ENCODE results near the gene SERINC2. TPM values are rescaled to one million over a fixed set of nuclear protein-coding genes. Genes with fewer than 3 reads are reported as not detected.
"Not testable (repeated sequence)": the region's sequence is repeated elsewhere in the genome, so short reads cannot be mapped to it uniquely, and the experiment has no call there.

The SERINC2 gene
- total and polyA plus RNA-seq, 10 of the 15 experiments (the other 5 are each of a cell fraction or from before 2014, with no cell fraction given), result 0.02 to 9.4 (median 0.50) TPM

DNA sequence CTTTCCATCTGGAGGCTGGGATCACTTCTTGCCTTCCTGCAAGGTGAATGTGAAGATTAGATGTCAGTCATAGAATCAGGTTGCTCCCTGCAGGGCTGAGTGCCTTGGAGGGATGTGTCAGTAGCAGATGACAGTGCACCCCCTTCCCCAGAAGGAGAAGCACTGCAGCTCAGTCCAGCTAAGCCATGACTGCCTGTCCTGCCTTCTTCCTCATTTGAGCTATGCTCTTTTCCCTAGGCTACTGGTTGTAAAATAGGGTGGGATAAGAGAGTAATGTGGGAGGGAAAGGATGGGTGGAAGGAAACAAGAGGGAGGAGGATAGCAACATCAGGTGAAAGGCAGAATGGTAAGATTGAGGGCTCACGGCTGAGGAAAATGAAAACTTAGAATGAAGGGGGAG lies 29.0 kb upstream of the SERINC2 start:
- no peak for DNase-seq (ENCODE audit: low read depth, low spot score)

DNA sequence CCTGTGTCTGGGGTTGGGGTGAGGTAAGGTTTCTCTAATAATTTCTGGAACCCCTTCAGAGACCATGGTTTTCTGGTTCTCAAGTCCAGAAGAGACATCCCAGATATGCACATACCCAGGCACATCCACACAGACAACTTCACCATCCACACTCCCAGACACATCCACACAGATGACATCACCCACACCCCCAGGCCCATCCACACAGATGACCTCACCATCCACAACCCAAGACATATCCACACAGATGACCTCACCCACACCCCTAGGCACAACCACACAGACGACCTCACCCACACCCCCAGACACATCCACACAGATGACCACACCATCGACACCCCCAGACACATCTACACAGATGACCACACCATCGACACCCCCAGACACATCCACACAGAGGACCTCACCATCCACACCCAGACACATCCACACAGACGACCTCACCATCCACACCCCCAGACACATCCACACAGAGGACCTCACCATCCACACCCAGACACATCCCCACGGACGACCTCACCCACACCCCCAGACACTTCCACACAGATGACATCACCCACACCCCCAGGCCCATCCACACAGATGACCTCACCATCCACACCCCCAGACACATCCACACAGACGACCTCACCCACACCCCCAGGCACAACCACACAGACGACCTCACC lies 26.3 kb upstream of the SERINC2 start:
- H2AFZ ChIP-seq (ENCODE audit: control insufficient read depth, low read depth, low read length); H3K79me2 ChIP-seq (ENCODE audit: control insufficient read depth, insufficient read depth, low read length); DNase-seq (ENCODE audit: low read depth, low spot score); intact Hi-C loops (cut with micrococcal nuclease; ENCODE audit: unreplicated experiment); H3K9me3 ChIP-seq (replicated peaks; ENCODE audit: control insufficient read depth, insufficient read depth, low read length); RAD21 ChIA-PET (ENCODE audit: unreplicated experiment); H3K27ac ChIP-seq (ENCODE audit: control insufficient read depth, insufficient read depth); SMC1A ChIA-PET (ENCODE audit: uncharacterized antibody, unreplicated experiment); ATAC-seq; POLR2A ChIA-PET; H3K27me3 ChIP-seq (replicated peaks in 1 of 2; ENCODE audit: control insufficient read depth in 2 of 2, insufficient read depth in 2 of 2, low read length in 1 of 2); H3K4me1 ChIP-seq (ENCODE audit: control insufficient read depth, insufficient read depth, low read length); H3K9ac ChIP-seq (ENCODE audit: control insufficient read depth, insufficient read depth, low read length); H3K36me3 ChIP-seq (ENCODE audit: control insufficient read depth in 2 of 2, insufficient read depth in 2 of 2, low read length in 1 of 2); H3K4me2 ChIP-seq (ENCODE audit: control insufficient read depth, insufficient read depth); BruUV-seq (replicated peaks); FAIRE-seq; CTCF ChIA-PET; H3K4me3 ChIP-seq; H4K20me1 ChIP-seq (ENCODE audit: control insufficient read depth, insufficient read depth); in situ Hi-C loops (cut with MboI): not testable (repeated sequence)
- WGBS (ENCODE audit: insufficient coverage, insufficient replicate concordance, low lambda C conversion rate, missing lambda C conversion rate), result 8% methylated on average over 8 of the region's 8 CpGs

More for the DNA sequence above, 29.0 kb upstream of the SERINC2 start:
- in situ Hi-C loops (cut with MboI), result no loop called here
- intact Hi-C loops (cut with micrococcal nuclease; ENCODE audit: unreplicated experiment), result no loop called here
- no peaks in the 10 kb centered on the region for H3K4me1 ChIP-seq (ENCODE audit: control insufficient read depth, insufficient read depth, low read length)
- H3K36me3 ChIP-seq (ENCODE audit: control insufficient read depth in 2 of 2, insufficient read depth in 2 of 2, low read length in 1 of 2), result no peaks in the 10 kb centered on the region
- SMC1A ChIA-PET (ENCODE audit: uncharacterized antibody, unreplicated experiment), result interaction anchor here (1.3 to 1.5 kb wide), 2 partner anchors 13 to 120 kb away, joined by 3 read pairs; no protein-coding TSS in a partner anchor
- no peaks in the 10 kb centered on the region for H3K9me3 ChIP-seq (replicated peaks; ENCODE audit: control insufficient read depth, insufficient read depth, low read length)
- no peak overlapping the region for H3K4me3 ChIP-seq
- POLR2A ChIA-PET, result interaction anchor here (0.7 kb wide), 1 partner anchor 220 kb away, joined by 5 read pairs; no protein-coding TSS in a partner anchor
- no peak overlapping the region for H3K9ac ChIP-seq (ENCODE audit: control insufficient read depth, insufficient read depth, low read length)
- 0% methylated on average over 1 of the region's 1 CpG for WGBS (ENCODE audit: insufficient coverage, insufficient replicate concordance, low lambda C conversion rate, missing lambda C conversion rate)
- BruUV-seq (replicated peaks), result no TSS peak
- CTCF ChIA-PET, result interaction anchor here (0.8 to 2.6 kb wide), 2 partner anchors 10 to 11 kb away, joined by 3 to 15 read pairs; no protein-coding TSS in a partner anchor
- no peak for TF ChIP-seq FOXK2 (IDR thresholded peaks at IDR 0.05)
- no peak for TF ChIP-seq POLR2AphosphoS5 (IDR thresholded peaks at IDR 0.05; ENCODE audit: low read length)
- TF ChIP-seq BRCA1 (IDR thresholded peaks at IDR 0.05; ENCODE audit: low read depth, low read length), result no peak
- no peaks in the 10 kb centered on the region for H3K79me2 ChIP-seq (ENCODE audit: control insufficient read depth, insufficient read depth, low read length)
- no peaks in the 10 kb centered on the region for H4K20me1 ChIP-seq (ENCODE audit: control insufficient read depth, insufficient read depth)
- RAD21 ChIA-PET (ENCODE audit: unreplicated experiment), result interaction anchor here (0.9 to 1.7 kb wide), 3 partner anchors 10 to 165 kb away, joined by 3 to 6 read pairs (median 3); partner anchors contain the start of gene FABP3
- FAIRE-seq, result no peak
- no peaks in the 10 kb centered on the region for H3K27me3 ChIP-seq (replicated peaks in 1 of 2; ENCODE audit: control insufficient read depth in 2 of 2, insufficient read depth in 2 of 2, low read length in 1 of 2)
- no peak for ATAC-seq
- H2AFZ ChIP-seq (ENCODE audit: control insufficient read depth, low read depth, low read length), result no peak overlapping the region
- H3K4me2 ChIP-seq (ENCODE audit: control insufficient read depth, insufficient read depth), result no peak overlapping the region
- H3K27ac ChIP-seq (ENCODE audit: control insufficient read depth, insufficient read depth), result no peak overlapping the region
